GM18498 (cell line): ENCODE data around the gene NFKBIE.

ENCODE experiments used
- ATAC-seq: cut with Tn5 transposase; IDR thresholded peaks from one replicate; pipeline ENCODE4 v1.9.1; 2021; ENCODE audit warnings: mild to moderate bottlenecking, moderate library complexity; ENCODE audit not compliant: unreplicated experiment

Gene NFKBIE

GRCh38 chr6:44298055-44298803 is 32.9 kb upstream of the NFKBIE start:
- no peak for ATAC-seq

GRCh38 chr6:44297063-44298038 is 32.0 kb upstream of the NFKBIE start:
- peak; percentile 66 for ATAC-seq

- ATAC-seq, result no peak
These were observed 29.8 kb upstream of the NFKBIE start for GRCh38 chr6:44294832-44295791.

- no peak for ATAC-seq
These were observed 27.5 kb upstream of the NFKBIE start for GRCh38 chr6:44292661-44293365.

GRCh38 chr6:44291841-44292240 is 26.5 kb upstream of the NFKBIE start:
- no peak for ATAC-seq

- no peak for ATAC-seq
These were observed 24.4 kb upstream of the NFKBIE start for GRCh38 chr6:44289726-44290260.

- no peak for ATAC-seq
These were observed 21.4 kb upstream of the NFKBIE start for GRCh38 chr6:44286747-44287146.

GRCh38 chr6:44286285-44286565 is 20.9 kb upstream of the NFKBIE start:
- ATAC-seq, result no peak

- no peak for ATAC-seq
These were observed 20.4 kb upstream of the NFKBIE start for GRCh38 chr6:44285552-44286284.

- no peak for ATAC-seq
These were observed 19.5 kb upstream of the NFKBIE start for GRCh38 chr6:44284867-44285266.

GRCh38 chr6:44284121-44284520 is 18.8 kb upstream of the NFKBIE start:
- ATAC-seq, result no peak

GRCh38 chr6:44278774-44279697 is 13.7 kb upstream of the NFKBIE start:
- no peak for ATAC-seq

GRCh38 chr6:44278315-44278714 is 13.0 kb upstream of the NFKBIE start:
- ATAC-seq, result no peak

- no peak for ATAC-seq
These were observed 12.4 kb upstream of the NFKBIE start for GRCh38 chr6:44277763-44278162.

GRCh38 chr6:44276667-44277640 is 11.6 kb upstream of the NFKBIE start:
- no peak for ATAC-seq

- ATAC-seq, result no peak
These were observed 10.6 kb upstream of the NFKBIE start for GRCh38 chr6:44275749-44276648.
